Measurements from ENCODE around the gene TRIM66. TPM values are rescaled to one million over a fixed set of nuclear protein-coding genes. Genes with fewer than 3 reads are reported as not detected.

Gene TRIM66
- total and polyA plus RNA-seq, 2 donors (not counting 3 experiments of a cell fraction or from before 2014, with no cell fraction given), result 5.5 to 11.7 TPM

GRCh38 chr11:8697054-8697453 lies 14.6 kb upstream of the TRIM66 start:
- no peak overlapping the region for H3K9ac ChIP-seq (replicated peaks; ENCODE audit: extremely low read depth, insufficient read depth, low read length)
- ChIA-PET CTCF (interaction anchor here (1.8 kb wide), 1 partner anchor 8 kb away, joined by 7 read pairs; no protein-coding TSS in a partner anchor), POLR2A (no interaction called here)
- dilution Hi-C loops (cut with MboI; ENCODE audit: extremely low pct_ligation_motif_present, low sequenced_read_pairs) (no loop called here), intact Hi-C loops (cut with micrococcal nuclease) (no loop called here)
- H3K79me2 ChIP-seq (ENCODE audit: control insufficient read depth, insufficient read depth, low read length), result no peaks in the 10 kb centered on the region
- no peak overlapping the region for H3K27ac ChIP-seq (ENCODE audit: insufficient read depth, low read depth, low read length)
- FAIRE-seq (no peak), DNase-seq (ENCODE audit: low read depth, low spot score) (no peak)
- no peak overlapping the region for H2AFZ ChIP-seq (ENCODE audit: low read depth, low read length)
- no peaks in the 10 kb centered on the region for H3K27me3 ChIP-seq (ENCODE audit: control insufficient read depth in 2 of 2, insufficient read depth in 2 of 2, low read length in 2 of 2)
- no peaks in the 10 kb centered on the region for H3K9me1 ChIP-seq (replicated peaks; ENCODE audit: control insufficient read depth, extremely low read depth, insufficient read depth, low read length)
- H3K4me1 ChIP-seq (ENCODE audit: control insufficient read depth, extremely low read depth, insufficient read depth, low read length), result peaks cover 17% of the 10 kb centered on the region
- TF ChIP-seq EZH2 (IDR thresholded peaks at IDR 0.05; ENCODE audit: borderline replicate concordance, low read depth, low read length, severe bottlenecking) (no peak), MAX (IDR thresholded peaks at IDR 0.05; ENCODE audit: insufficient read depth, insufficient read length) (no peak), POLR2A (IDR thresholded peaks at IDR 0.05; ENCODE audit: low read depth, low read length) (no peak)
- BruUV-seq (replicated peaks), result no TSS peak
- H4K20me1 ChIP-seq (replicated peaks; ENCODE audit: control insufficient read depth, extremely low read depth, insufficient read depth, low read length), result no peaks in the 10 kb centered on the region
- H3K4me3 ChIP-seq (replicated peaks in 1 of 3; ENCODE audit: insufficient read depth in 1 of 3, low read depth in 1 of 3, low read length in 3 of 3), result no peak overlapping the region
- no peak overlapping the region for H3K4me2 ChIP-seq (ENCODE audit: insufficient read depth, low read length)
- no peaks in the 10 kb centered on the region for H3K9me3 ChIP-seq (replicated peaks; ENCODE audit: control insufficient read depth, insufficient read depth, low read length)
- H3K36me3 ChIP-seq (ENCODE audit: control insufficient read depth in 2 of 2, extremely low read depth in 1 of 2, insufficient read depth in 2 of 2, low read length in 2 of 2), result peaks cover 2 to 7% of the 10 kb centered on the region in 2 experiments

DNA sequence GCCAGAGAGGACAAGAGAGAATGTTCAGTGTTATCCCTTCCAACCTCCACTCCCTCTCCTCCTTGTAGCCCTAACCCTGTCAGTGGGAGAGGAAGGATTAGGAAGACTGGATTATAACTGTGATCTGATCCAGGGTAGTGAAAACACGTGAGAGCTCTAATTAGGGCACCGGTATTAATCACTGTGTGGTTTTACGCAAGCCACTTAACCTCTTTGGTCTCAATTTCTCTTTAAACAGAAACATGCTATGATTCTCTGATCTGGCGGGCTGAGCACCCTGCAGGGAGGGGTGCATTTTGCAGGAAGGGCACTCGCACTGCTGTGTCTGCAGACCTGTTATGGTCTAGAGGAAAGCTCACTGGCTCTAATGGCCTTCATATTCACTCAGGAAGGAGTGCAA lies 11.7 kb upstream of the TRIM66 start:
- no peak for FAIRE-seq
- peaks cover 2 to 7% of the 10 kb centered on the region in 2 experiments for H3K36me3 ChIP-seq (ENCODE audit: control insufficient read depth in 2 of 2, extremely low read depth in 1 of 2, insufficient read depth in 2 of 2, low read length in 2 of 2)
- no peak overlapping the region for H3K9ac ChIP-seq (replicated peaks; ENCODE audit: extremely low read depth, insufficient read depth, low read length)
- intact Hi-C loops (cut with micrococcal nuclease), result no loop called here
- no peaks in the 10 kb centered on the region for H3K9me3 ChIP-seq (replicated peaks; ENCODE audit: control insufficient read depth, insufficient read depth, low read length)
- CTCF ChIA-PET, result no interaction called here
- H3K4me1 ChIP-seq (ENCODE audit: control insufficient read depth, extremely low read depth, insufficient read depth, low read length), result peaks cover 9% of the 10 kb centered on the region
- no peak for TF ChIP-seq JUN (IDR thresholded peaks at IDR 0.05; ENCODE audit: borderline replicate concordance, insufficient read depth, insufficient read length, low read depth)
- no peak for TF ChIP-seq MAX (IDR thresholded peaks at IDR 0.05; ENCODE audit: insufficient read depth, insufficient read length)
- TF ChIP-seq FOS (IDR thresholded peaks at IDR 0.05; ENCODE audit: borderline replicate concordance, insufficient read depth, low read length), result no peak
- no peak for TF ChIP-seq EZH2 (IDR thresholded peaks at IDR 0.05; ENCODE audit: borderline replicate concordance, low read depth, low read length, severe bottlenecking)
- TF ChIP-seq MYC (IDR thresholded peaks at IDR 0.05; ENCODE audit: low read depth, low read length), result no peak
- TF ChIP-seq POLR2AphosphoS5 (IDR thresholded peaks at IDR 0.05; ENCODE audit: insufficient read depth, low read depth, low read length), result no peak
- TF ChIP-seq CTCF (IDR thresholded peaks at IDR 0.05; ENCODE audit: extremely low read depth in 1 of 2, insufficient read depth in 1 of 2, low read depth in 1 of 2, low read length in 2 of 2), result no peak
- TF ChIP-seq POLR2A (IDR thresholded peaks at IDR 0.05; ENCODE audit: low read depth, low read length), result no peak
- no peak for TF ChIP-seq GATA2 (IDR thresholded peaks at IDR 0.05; ENCODE audit: insufficient read depth, insufficient read length, low read depth, low read length)
- no peak overlapping the region for H2AFZ ChIP-seq (ENCODE audit: low read depth, low read length)
- no peak overlapping the region for H3K4me3 ChIP-seq (replicated peaks in 1 of 3; ENCODE audit: insufficient read depth in 1 of 3, low read depth in 1 of 3, low read length in 3 of 3)
- no peaks in the 10 kb centered on the region for H3K79me2 ChIP-seq (ENCODE audit: control insufficient read depth, insufficient read depth, low read length)
- H4K20me1 ChIP-seq (replicated peaks; ENCODE audit: control insufficient read depth, extremely low read depth, insufficient read depth, low read length), result no peaks in the 10 kb centered on the region
- no peaks in the 10 kb centered on the region for H3K9me1 ChIP-seq (replicated peaks; ENCODE audit: control insufficient read depth, extremely low read depth, insufficient read depth, low read length)
- no peak overlapping the region for H3K4me2 ChIP-seq (ENCODE audit: insufficient read depth, low read length)
- H3K27ac ChIP-seq (ENCODE audit: insufficient read depth, low read depth, low read length), result no peak overlapping the region
- dilution Hi-C loops (cut with MboI; ENCODE audit: extremely low pct_ligation_motif_present, low sequenced_read_pairs), result no loop called here
- DNase-seq (ENCODE audit: low read depth, low spot score), result no peak
- POLR2A ChIA-PET, result no interaction called here
- no peaks in the 10 kb centered on the region for H3K27me3 ChIP-seq (ENCODE audit: control insufficient read depth in 2 of 2, insufficient read depth in 2 of 2, low read length in 2 of 2)
- BruUV-seq (replicated peaks), result no TSS peak

Measured in endothelial cell of umbilical vein (primary cell).